GM18511 (cell line): Measurements from ENCODE around the gene FGF14.

ENCODE experiments used
- ATAC-seq: cut with Tn5 transposase; IDR thresholded peaks from one replicate; pipeline ENCODE4 v1.9.1; 2021; ENCODE audit warnings: mild to moderate bottlenecking, moderate library complexity; ENCODE audit not compliant: unreplicated experiment

Gene FGF14

DNA sequence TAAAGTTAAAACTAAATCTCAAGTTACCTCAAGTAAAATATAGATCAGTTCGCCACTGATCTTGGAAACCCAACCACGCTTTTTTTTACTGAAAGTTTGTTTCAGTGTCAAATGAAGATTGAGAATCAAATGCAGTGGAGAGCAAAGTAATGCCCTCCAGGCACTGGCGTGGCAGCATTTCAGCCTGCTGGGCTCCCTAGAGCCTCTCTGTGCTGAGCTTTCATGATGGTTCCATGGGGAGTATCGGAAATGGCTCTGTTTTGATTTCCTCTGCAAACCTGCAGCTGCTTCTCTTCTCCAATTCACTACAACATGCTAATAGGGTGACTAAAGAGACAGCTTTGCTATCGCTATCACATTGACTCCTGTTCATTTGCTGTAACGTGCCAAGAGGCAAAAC, 141.6 kb downstream of the FGF14 start:
- ATAC-seq, result no peak

DNA sequence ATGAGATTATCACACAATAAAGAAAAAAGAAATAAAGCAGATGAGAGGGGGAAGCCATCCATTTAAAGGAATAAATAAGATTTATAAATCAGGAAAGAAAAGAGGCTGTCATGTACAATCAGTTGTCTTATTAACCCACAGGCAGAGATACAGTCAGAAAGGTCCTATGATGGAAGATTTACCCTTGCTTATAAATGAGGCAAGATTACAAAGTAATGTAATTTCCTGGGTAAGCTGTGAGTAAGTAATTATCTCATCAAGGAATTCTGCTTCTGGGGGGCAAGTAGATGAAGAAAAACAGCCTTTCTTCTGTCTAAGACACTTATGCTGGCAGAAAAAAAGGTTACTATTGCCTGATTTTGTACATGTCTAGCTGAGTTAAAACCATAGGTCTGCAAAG, 146.4 kb downstream of the FGF14 start:
- ATAC-seq, result no peak

DNA sequence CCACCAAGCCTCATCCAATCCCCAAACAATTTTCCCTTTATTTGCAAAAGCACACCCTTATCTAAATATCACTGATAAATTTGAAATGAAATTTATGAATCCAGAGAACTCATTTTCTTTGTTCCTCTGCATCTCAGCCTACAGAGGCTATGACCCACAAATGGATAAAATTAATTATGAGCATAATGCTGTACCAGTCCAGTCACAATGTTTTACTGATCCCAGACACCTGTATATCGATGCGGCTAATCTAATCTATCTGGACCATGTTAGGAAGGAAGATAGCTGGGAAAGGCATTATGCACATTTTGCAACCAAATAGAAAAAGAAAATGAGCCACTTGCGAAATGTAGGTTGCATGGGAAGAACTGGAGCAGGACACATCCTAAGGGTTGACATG, 150.0 kb downstream of the FGF14 start:
- no peak for ATAC-seq

DNA sequence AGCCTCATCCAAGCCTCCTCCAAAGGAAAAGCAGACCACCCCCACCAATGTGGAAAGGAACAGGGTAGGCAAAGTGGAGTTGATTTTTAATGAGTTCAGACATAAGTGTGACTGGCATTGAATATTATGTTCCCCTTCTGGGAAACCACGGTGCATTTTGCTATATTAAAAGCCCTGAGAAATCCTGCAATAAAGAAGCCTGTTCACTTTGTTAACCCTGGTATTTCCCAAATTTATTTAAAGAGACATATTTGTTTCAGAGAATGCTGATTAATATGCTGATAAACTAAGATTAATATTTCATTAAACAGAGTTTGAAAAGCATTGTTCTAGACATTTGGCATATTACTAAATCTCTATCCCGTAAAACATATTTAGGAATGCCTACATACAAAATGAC, 151.4 kb downstream of the FGF14 start:
- no peak for ATAC-seq

DNA sequence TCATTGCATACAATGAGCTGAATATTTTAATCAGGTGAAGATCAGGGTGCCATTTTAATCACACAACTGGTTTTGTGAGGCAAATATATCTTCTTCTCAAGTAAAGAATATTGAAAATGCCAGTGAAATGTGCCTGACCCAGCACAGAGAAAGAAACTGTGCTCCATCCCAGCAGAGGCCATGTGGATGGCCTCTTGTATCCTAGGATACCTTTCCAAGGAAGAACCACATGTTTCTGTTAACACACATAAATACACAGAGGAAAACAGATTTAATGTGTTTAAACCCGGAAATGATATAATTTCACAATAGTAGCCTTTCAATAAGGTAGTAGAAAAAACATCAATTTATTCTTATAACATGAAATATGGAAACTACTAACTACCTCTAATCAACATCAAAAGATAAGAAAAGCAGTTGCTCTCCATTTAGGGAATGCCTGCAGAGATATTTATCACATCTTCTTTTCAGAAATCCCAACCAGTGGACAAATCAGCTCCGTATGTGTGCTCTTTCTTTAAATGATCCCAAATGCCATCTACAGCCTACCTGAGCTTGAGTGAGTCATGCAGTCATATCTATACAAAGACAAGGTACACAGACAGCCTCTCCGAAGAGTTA, 157.1 kb downstream of the FGF14 start:
- no peak for ATAC-seq

DNA sequence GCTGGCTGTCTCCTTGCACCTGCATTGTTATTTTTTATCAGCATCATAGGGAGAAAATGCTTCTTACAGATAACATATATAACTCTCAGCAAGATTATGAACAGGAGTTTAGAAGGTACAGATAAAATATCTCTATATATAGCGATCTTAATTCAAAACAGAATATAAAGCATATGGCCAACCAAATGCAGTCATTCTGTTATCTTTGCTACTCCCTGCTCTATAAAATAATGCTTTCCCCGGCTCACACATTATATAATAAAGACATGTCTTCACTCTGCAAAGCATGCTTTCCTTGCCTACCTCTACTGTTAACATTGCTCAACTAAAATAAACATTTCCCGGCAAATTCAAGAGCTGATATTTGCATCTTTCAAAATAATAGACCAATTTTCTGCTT, 161.7 kb downstream of the FGF14 start:
- no peak for ATAC-seq

DNA sequence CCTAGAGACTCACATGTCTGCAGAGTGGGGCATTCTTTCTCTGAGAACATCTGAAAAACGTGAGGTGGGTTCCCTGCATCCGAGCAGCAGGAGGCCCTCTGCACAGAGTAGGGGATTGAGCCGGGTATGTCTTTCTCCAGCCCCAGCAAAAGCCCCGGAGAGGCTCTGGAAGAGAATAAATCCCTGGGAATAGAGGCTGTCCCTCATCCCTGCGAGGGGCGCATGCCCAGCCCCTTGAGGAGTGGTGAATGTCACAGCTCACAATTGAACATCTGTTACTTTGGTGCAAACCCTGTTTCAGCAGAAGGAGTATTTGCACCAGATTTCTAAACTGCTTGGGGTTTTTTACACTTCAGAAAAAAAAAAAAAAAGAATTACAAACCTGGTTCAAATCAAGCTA, 164.6 kb downstream of the FGF14 start:
- ATAC-seq, result no peak

DNA sequence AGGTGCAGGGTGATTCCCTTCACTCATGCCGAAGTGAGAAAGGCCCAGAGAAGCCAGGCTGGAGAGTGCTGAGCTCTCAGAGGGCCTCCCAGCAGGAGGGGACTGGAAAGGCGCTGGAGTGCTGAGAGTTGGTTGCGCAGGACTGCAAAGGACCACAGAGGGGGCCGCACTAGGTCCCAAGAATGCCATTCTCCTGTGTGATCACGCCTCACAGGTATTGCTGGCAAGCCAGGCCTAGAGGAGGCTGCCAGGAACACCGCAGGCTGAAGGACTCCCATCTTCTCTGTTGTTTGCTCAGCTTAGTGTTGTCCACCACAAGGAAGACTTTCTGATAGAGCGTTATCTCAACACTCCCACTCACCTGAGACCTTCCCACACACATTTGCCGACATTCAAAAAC, 165.0 kb downstream of the FGF14 start:
- ATAC-seq, result no peak

DNA sequence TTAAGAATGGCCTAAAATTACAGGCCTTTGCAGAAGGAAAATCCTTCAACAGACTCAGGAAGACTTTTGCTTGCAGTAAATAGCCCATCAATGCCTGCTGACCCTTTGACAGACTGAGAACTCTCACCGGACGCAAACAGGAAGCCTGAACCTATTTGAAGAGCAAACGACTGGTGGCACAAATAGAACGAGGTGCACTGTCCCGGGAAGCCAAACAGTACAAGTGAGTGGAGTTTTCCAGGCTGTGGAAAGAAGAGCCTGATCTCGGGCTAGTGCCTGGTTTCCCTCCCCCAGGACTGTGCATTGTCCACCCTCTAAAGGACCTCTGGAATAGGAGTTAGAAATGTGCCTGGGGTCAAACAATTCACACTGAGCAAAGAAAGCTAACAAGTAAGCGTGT, 165.5 kb downstream of the FGF14 start:
- no peak for ATAC-seq

DNA sequence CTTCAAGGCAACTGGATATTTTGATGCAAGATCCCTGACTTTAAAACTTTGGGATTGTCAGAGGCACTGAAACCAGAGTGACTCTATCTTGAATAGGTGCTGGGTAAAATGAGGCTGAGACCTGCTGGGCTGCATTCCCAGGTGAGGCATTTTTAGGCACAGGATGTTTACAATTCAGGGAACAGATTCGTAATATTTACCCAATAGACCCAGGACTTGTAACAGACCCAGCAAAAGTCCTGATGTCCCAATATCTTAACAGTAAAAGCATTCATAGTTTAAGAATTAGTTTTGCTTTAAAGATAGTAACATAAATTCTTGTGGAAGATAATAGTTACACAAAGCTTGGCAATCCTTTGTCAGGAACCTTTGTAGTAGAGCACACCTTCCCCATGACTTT, 166.2 kb downstream of the FGF14 start:
- ATAC-seq, result no peak

DNA sequence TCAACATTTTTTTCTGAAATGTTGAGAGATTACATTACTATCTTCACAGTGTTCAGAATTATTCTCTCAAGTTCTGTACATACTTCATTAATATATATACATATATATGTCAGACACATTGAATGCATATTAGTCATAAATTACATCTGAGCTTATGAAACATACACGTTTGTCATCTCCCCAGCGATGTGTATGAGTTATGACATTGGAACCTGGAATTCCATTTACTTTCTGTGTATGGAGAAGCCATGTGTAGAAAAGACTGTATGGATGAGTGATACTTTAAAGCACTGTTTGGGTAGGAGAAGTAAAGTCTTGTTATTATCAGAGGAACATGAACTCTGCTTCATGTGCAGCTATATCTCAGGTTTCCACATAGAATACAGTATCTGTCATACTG, 167.2 kb downstream of the FGF14 start:
- ATAC-seq, result no peak

DNA sequence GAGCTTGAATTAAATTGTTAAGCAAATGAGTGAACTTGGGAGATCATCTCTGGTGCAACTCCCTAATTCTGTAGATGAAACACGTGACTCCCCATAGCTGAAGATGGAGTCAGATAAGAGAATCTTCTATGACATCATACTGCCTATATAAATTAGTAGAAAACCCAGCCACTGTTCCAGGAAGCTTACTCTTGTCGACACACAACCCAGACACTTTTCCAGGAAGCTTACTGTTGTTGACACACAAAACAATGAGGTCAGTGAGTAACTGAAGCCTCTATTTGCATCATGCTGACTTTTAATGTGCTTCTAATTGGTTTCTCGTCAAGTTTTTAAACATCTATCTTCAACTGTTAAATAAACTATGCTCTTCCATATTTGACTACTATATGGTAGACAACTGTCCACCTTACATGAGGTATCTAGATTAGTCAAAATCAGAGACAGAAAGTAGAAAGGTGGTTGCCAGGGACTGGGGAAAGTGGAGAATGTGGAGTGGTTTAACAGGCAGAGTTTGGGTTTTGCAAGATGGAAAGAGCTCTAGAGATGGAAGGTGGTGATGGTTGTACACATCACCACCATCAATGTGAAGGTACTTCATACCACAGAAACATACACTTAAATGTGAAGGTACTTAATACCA, 168.2 kb downstream of the FGF14 start:
- ATAC-seq, result no peak

DNA sequence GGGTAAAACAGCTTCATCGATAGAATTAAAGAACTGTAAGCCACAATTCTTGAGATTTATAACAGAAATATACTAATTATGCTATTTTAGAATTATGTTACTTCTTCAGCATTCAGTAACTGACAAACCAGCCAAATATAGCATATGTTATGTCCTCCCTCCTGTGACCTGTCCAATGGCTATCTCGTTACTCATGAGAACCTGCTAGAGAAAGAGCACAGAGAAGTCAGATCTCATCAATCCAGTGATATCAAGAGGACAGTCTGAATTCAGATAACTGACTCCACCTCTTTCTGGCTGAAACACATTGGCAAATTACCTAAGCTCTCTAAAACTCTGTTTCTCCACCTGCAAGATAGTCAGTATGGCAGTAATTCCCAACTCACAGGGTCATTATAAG, 170.4 kb downstream of the FGF14 start:
- ATAC-seq, result no peak

DNA sequence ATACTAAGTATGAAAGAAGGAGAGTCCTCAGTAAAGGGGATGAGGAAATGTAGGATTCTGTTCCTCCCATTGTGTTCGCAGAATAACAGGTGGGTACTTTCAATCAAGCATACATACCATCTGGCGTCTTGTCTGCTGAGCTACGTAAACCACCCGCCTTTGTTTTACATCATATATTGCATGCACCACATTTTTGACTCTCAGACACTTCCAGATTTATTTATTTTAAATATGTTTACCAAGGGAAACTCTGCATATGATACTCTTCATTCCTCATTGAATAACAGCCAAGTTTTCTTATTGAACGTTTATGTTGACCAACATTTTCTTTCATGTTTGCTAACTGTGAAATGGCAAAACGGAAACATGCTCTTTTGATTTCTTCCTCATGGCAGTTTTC, 174.1 kb downstream of the FGF14 start:
- no peak for ATAC-seq

DNA sequence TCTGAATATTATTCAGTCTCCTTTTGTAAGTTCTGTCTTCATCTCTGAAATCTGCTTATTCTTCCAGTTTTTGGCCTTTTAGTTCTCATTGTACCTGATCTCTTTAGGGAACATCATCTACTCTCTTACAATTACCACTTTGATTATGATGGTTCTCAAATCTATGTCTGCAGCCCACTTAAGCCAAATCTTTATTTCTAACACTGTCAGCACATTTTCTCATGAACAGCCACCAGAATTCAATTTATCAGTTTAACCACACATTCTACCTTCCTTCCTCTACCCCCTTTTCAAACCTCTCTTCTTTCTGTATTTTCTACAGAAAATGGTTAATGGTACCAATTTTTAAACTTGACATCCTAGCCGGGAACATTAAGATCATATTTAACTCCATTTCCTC, 175.3 kb downstream of the FGF14 start:
- ATAC-seq, result no peak

DNA sequence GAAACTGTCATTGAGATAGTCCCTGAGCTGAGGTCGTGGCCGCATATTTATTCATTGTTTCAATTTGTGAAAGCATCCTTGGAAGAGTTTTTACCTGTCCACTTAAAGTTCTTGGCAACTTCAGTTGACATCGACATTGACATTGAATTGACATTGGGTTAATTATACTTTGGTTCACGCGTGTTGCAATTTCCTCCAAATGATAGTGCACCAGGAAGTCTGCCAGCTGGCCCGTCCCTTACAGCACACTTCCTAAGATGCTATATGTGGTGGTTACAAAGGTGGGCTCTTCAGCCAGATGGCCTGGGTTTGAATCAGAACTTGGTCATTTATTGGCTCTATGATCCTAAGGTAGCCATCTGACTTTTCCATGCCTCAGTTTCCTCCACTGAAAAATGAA, 176.0 kb downstream of the FGF14 start:
- no peak for ATAC-seq

DNA sequence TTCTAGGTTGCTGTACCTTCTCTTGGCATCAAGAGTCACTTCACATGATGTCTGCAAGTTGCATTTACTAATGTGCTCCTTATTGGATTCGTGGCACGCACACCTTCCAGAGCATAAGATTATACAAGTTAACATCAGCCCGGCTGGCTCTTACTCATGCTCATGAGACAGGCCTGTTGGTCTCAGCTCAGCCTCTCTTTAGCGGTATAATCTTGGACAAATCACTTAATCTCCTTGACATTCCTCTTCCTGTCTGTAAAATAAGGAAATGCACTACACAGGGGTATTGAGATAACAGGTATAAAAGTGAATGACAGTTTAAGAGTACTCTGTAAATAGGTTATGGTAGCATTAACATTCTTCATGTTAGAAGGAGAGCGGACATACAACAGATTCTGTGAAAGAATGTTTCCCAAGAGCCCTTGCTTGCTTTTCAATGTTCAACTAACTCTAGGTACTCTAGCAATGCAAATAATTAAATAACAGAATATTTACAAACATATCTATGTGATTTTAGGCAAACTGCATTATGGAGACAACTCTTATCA, 181.1 kb downstream of the FGF14 start:
- ATAC-seq, result no peak

DNA sequence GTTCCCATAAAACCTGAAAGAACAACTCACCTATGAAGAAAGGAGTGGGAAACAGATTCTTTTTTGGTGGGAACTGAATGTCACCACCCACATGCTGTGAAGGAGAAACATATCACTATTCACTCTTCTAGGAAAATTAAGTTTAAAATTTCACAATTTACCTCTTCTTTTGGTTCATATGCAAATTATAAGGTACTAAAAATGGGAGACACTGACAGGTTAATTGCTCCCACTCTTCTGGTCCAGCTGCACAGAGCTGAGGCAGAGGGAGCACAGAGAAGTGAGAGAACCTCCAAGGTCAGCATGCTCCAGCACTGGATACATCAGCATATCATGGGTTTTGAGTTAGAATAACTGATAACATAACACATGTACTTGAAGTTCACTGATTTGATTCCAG, 186.9 kb downstream of the FGF14 start:
- ATAC-seq, result no peak

DNA sequence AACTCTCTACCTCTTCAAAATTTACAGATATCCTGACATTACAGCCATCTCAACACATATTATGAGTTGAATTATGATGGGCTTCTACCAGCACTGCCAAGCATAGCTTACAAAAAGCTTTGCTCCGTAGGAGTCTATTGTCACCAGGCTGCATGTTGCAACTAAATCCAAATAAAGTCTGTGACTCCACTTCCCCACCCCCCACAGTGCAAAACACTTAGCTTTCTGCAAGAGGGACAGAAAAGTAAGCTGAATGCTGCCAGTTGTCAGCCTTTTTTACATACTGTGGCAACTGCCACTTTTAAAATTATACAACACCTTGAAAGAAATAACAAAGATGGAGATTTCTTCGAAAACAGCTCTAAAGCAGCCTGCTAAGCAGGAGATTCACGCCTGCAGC, 189.1 kb downstream of the FGF14 start:
- no peak for ATAC-seq

DNA sequence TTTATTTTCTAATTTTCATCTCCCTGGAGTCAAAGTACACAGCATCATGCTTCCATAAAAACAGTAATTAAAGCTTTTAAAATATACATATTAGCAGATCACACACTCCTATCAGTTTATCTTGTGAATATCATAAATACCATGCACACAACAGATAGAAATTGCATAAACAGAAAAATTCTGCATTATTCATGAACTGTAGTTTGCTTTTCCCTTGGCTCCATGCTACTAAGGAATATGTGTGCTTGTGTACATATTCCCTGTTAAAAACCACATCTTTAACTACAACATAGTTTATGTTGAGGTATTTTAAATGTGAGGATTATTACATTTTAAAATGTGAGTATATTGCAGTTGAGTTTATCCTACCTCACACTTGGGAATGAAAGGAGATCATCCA, 193.5 kb downstream of the FGF14 start:
- no peak for ATAC-seq

DNA sequence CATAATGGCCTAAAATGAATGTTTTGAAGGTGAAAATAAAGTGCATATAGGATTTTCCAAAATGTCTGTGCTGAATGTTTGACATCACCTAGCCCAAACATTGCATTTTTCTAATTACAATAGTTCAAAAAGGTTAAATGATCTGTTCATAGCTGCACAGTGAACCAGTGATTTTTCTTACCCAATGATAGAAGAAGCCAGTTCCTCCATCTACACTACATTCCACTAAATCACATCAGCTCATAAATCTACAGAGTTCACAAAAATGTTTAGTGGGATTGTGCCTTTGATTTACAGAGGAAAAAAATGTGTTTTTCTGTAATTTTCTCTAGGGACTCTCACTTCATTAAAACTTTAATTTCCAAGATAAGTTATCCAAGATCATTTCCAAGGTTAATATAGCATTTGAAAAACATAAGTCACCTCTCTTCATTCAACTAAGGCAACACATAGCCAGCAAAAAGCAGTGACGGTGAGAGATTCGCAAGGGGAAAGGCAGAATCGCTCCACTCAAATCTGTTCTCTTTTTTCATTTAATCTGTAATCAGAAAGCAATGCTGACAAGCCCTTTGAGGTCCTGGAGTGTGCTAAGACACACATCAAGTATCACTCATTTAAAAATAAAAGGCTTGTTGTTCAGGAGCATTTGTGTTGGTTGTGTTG, 194.0 kb downstream of the FGF14 start:
- no peak for ATAC-seq

DNA sequence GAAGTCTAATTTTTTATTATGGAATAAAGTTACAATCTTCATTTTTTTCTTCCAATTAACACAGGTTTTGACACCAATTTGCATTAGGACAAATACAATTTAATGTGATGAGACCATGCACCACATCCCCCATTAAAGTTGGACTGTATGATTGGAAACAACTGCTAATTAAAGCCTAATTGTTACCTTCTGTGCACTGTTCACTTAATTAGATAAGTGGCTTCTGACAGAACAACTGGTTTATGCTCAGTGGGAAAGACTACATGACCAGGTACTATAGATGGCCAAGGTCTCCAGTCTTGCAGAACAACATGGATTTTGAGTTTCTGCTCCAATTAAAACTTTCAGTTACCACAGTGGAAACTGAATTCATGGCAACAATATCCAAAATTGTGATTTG, 198.1 kb downstream of the FGF14 start:
- no peak for ATAC-seq
